Heart right ventricle (tissue), 16 donors: ENCODE data around the gene RNF40. TPM values are rescaled to one million over a fixed set of nuclear protein-coding genes. Genes with fewer than 3 reads are reported as not detected.
A peak's percentile ranks its signal among the peaks of the same experiment; 100 is the strongest.

ENCODE experiments used
- ATAC-seq, 8 donors: fragments of 200-7000 bp; cut with Tn5 transposase; one replicate each; pipeline ENCODE4 v1.9.1; 2020; ENCODE audit warnings: mild to moderate bottlenecking in 8 of 8, moderate library complexity in 8 of 8, moderate number of reproducible peaks in 1 of 8
- DNase-seq, 2 donors: peaks; one replicate each; pipeline ENCODE4 v3.0.0-alpha.2; 2020
- H3K27ac ChIP-seq, 10 donors: fragments of 200-600 bp; sonication (generic) in 2 of 10; one replicate each; pipeline versions ENCODE4 v1.5.0 to v1.8.0; 2020 to 2022; ENCODE audit warnings: mild to moderate bottlenecking in 3 of 10
- H3K27me3 ChIP-seq, 7 donors: fragments of 200-600 bp; one replicate each; pipeline ENCODE4 v1.8.0; 2021 to 2022; ENCODE audit warnings: mild to moderate bottlenecking in 2 of 7
- H3K36me3 ChIP-seq, 9 donors: fragments of 200-600 bp; sonication (generic) in 1 of 9; one replicate each; pipeline versions ENCODE4 v1.5.0 to v1.8.0; 2020 to 2022; ENCODE audit warnings: mild to moderate bottlenecking in 2 of 9
- H3K4me1 ChIP-seq, 9 donors: fragments of 200-600 bp; sonication (generic) in 1 of 9; one replicate each; pipeline versions ENCODE4 v1.5.0 to v1.8.0; 2020 to 2022; ENCODE audit warnings: mild to moderate bottlenecking in 4 of 9
- H3K4me3 ChIP-seq, 10 donors: fragments of 200-600 bp; sonication (generic) in 2 of 10; one replicate each; pipeline versions ENCODE4 v1.5.0 to v1.8.0; 2020 to 2022; ENCODE audit warnings: mild to moderate bottlenecking in 7 of 10, moderate library complexity in 2 of 10
- H3K9me3 ChIP-seq, 11 donors: fragments of 200-600 bp in 10 of 11; sonication (generic) in 2 of 11; one replicate each; pipeline versions ENCODE4 v1.5.0 to v1.8.0; 2013 to 2022; ENCODE audit warnings: mild to moderate bottlenecking in 2 of 11, control low read depth in 1 of 11, moderate library complexity in 1 of 11
- CTCF ChIP-seq, 9 donors: fragments of 200-600 bp; sonication (generic) in 2 of 9; IDR thresholded peaks; one replicate each; pipeline versions ENCODE4 v1.5.0 to v1.8.0; 2021 to 2022; ENCODE audit warnings: antibody characterized with exemption in 9 of 9, mild to moderate bottlenecking in 5 of 9, moderate library complexity in 1 of 9
- WGBS, 2 donors: extraction: QIAGEN DNeasy Blood & Tissue Kit; methylation state at CpG; one replicate each; pipeline ENCODE4 v1.1.7; 2013; ENCODE audit warnings: inconsistent platforms in 1 of 2; 5-methylcytosine and 5-hydroxymethylcytosine counted together
- intact Hi-C, 10 donors: fragments of 100-400 bp; cut with DNase I; formaldehyde crosslinking; loops; one replicate each; pipeline versions ENCODE4 v1.11.1 to v1.14.2; 2022
- polyA plus RNA-seq, 2 donors: library from polyadenylated mRNA; stranded (reverse); fragments of 200-250 nt; gene quantifications; one replicate each; pipeline ENCODE4 v1.2.3, GENCODE V29; 2013
- total RNA-seq, 10 donors: library from RNA; stranded (reverse); fragmentation: NEBNext Ultra II Directional in 3 of 10; extraction: Animal tissue kit (Norgen Biotek cat#: 25700) in 3 of 10; gene quantifications; one replicate each; pipeline versions ENCODE4 v1.2.1 to v1.2.4, GENCODE V29; 2021 to 2023
- donor health status: Arrhythmogenic right ventricular cardiomyopathy.
- donor health status: ischemic (EF 13 %, LVEDD 7.1; RV severe dilation, severe dysfunction).
- donor health status: healthy with polysubstance abuse.
- donor health status: DM: no; HTN: yes; CAD: no.
- donor health status: DM: no; HTN: no; CAD: no.
- donor health status: ischemic (EF 25% LVEDD 6.9; RV normal size, moderate dysfunction).
- donor health status: ischemic (EF 25% LVEDD 5.7; RV mildly dilated, moderate dysfunction).
- donor health status: healthy.
- donor health status: DM: yes; HTN: yes; CAD: no.
- donor health status: Ischemic cardiomyopathy.
- donor health status: ischemic (EF 35%, LVEDD 5.7; RV mildly dilated, moderate dysfunction).
- donor health status: nonischemic (EF 11% LVEDD 7.7; RV severe dilation, severe dysfunction).
- donor health status: DM: yes; HTN: yes; CAD: no.
- donor health status: PGD.
- donor health status: ischemic (EF 29% LVEDD 5.4; RV normal size, mild dysfunction).
- donor health status: nonischemic (EF 23%, LVEDD 6.1; RV moderate dilation, normal function).

Gene RNF40
- total and polyA plus RNA-seq, 12 donors: 33.0 to 69.9 (median 42.6) TPM

GRCh38 chr16:30784215-30784614 is 22.1 kb downstream of the RNF40 start:
- H3K27ac ChIP-seq: no peak overlapping the region
- no peak overlapping the region for H3K4me3 ChIP-seq
- no peak for ATAC-seq
- intact Hi-C loops: no loop called here
- DNase-seq: no peak
- peaks cover 10 to 28% (median 24%) of the 10 kb centered on the region in 9 donors for H3K4me1 ChIP-seq
- no peak for TF ChIP-seq CTCF (IDR thresholded peaks at IDR 0.05)
- H3K27me3 ChIP-seq: no peaks in the 10 kb centered on the region
- WGBS, 2 donors: 90% methylated on average over 17 to 18 of the region's 18 CpGs
- peaks cover 0 to 43% (median 16%) of the 10 kb centered on the region in 9 donors for H3K36me3 ChIP-seq
- H3K9me3 ChIP-seq: no peaks in the 10 kb centered on the region

GRCh38 chr16:30785126-30786106 is 23.3 kb downstream of the RNF40 start:
- H3K27me3 ChIP-seq: no peaks in the 10 kb centered on the region
- H3K4me1 ChIP-seq: peaks cover 10 to 26% (median 24%) of the 10 kb centered on the region in 9 donors
- peak overlapping the region; percentile 71 to 99 (median 88) for H3K4me3 ChIP-seq
- ATAC-seq (peak in 1 of 8 donors; percentile 31), DNase-seq (no peak)
- TF ChIP-seq CTCF (IDR thresholded peaks at IDR 0.05): no peak
- peaks cover 0 to 36% (median 16%) of the 10 kb centered on the region in 9 donors for H3K36me3 ChIP-seq
- intact Hi-C loops: no loop called here
- H3K9me3 ChIP-seq: no peaks in the 10 kb centered on the region
- H3K27ac ChIP-seq: peak overlapping the region in 8 of 10 donors; percentile 89 to 99 (median 96)
- WGBS, 2 donors: 68 to 71% methylated on average over 7 of the region's 7 CpGs

DNA sequence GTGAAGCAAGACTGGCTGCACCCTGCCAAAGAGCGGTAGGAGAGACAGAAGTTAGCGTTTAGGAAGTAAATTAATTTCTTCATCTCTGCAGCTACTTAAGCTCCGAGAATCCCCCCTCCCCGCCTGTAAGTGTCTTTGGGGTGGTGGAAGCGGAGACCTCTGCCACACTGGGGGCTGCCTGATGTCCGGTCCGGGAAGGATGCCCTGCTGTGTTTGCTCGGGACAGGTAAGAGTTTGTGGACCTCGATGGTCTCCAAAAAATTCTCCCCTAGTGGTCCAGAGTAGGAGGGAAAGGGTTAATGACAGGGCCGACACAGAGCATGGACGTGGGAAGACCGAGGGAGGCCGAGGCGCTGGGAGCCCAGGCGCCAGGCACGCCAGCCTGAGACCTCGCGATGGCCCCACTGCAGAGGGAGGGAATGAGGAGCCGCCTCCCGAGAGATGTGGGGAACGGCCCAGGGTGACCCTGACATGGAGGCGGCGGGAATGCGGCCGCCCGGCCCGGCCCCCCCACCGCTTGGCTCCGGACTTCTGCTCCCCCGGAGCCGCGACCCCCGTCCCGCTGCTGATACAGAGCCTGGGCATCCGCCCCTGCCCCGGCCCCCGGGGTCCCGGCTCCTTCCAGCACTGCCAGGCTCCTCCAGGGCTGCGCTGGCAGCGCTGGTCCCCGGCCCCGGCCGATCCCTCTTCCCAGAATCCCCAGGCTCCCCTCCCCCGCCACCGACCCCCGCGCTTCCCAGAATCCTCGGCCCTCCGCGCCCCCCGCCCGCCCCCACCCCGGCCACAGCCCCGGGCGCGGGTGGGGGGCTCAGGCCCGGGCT is 24.2 kb downstream of the RNF40 start:
- ATAC-seq (peak; percentile 41 to 63 (median 50)), DNase-seq (peak in 1 of 2 donors; percentile 52)
- Histone ChIP-seq H3K4me1 (peaks cover 10 to 26% (median 23%) of the 10 kb centered on the region in 9 donors), H3K27ac (peak overlapping the region; percentile 74 to 99 (median 96)), H3K27me3 (no peaks in the 10 kb centered on the region), H3K9me3 (no peaks in the 10 kb centered on the region), H3K4me3 (peak overlapping the region; percentile 71 to 99 (median 88)), H3K36me3 (peaks cover 0 to 31% (median 16%) of the 10 kb centered on the region in 9 donors)
- TF ChIP-seq CTCF (IDR thresholded peaks at IDR 0.05): no peak
- intact Hi-C loops: no loop called here
- WGBS, 2 donors: 3 to 4% methylated on average over 41 to 57 of the region's 57 CpGs
